Mucosa of stomach (tissue), 1 donor: Measurements from ENCODE around the gene PRDM5.

ENCODE experiments used
- H3K27me3 ChIP-seq: one replicate; pipeline ENCODE4 v1.7.0; 2013; ENCODE audit warnings: mild to moderate bottlenecking, low read length; ENCODE audit not compliant: control insufficient read depth, insufficient read depth
- H3K36me3 ChIP-seq: one replicate; pipeline ENCODE4 v1.7.0; 2013; ENCODE audit warnings: low read length; ENCODE audit not compliant: control insufficient read depth, insufficient read depth
- H3K4me1 ChIP-seq: one replicate; pipeline ENCODE4 v1.7.0; 2013; ENCODE audit warnings: mild to moderate bottlenecking, low read length; ENCODE audit not compliant: control insufficient read depth, insufficient read depth
- H3K4me3 ChIP-seq: one replicate; pipeline ENCODE4 v1.7.0; 2013; ENCODE audit warnings: low read length
- H3K9ac ChIP-seq: one replicate; pipeline ENCODE4 v1.7.0; 2013; ENCODE audit warnings: mild to moderate bottlenecking, low read length, moderate library complexity
- H3K9me3 ChIP-seq: one replicate; pipeline ENCODE4 v1.7.0; 2013; ENCODE audit warnings: mild to moderate bottlenecking, low read length, moderate library complexity; ENCODE audit not compliant: control insufficient read depth
- donor health status: Pancreatic carcinoma.

The PRDM5 gene

DNA sequence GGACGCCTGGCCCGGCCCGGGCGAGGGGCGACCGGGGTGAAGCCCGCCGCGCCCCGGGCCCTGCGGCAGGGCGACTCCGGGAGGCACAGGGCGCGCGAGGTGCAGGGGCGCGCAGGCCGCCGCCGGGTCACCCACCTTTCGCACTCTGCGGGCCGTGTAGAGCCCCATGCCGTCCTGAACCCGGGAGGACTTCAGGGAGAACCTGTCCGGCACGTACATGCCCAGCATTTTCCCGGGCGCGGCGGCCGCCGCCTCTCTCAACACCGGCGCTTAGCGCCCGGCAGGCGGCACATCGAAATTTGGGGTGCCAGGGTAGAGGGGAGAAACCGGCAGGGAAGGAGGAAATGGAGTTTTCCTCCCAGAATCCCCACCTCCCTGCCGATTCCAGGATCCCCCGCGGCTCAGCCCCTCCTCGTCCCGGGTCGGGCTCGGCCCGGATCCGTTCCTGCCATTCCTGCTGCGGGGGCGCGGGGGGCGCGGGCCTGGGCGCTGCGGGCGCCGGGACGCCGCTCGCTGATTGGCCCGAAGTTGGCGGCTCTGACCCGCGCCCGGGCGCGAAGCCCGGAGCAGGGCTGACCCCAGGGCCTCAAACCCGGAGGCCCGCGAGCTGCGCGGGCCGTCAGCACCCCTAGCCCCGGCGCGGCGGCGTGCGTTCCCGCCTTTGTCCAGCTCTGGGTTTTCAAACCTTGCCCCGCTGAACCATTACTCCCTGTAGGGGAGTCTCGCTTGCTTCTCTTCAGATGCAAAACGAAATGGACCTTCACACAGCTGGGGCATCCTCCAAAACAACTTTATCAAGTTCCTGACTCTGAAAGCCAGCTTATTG lies at the start of gene PRDM5:
TSS of gene PRDM5 (minus strand) at position 346 of the 826 bp plus-strand sequence. CDS start at position 228, 118 bp downstream.
- Histone ChIP-seq H3K4me3 (peak within 1 kb of the TSS; percentile 53), H3K9ac (peak within 1 kb of the TSS; percentile 75), H3K27me3 (no peaks in the 10 kb centered on the region), H3K9me3 (no peaks in the 10 kb centered on the region), H3K4me1 (peaks cover 17% of the 10 kb centered on the region), H3K36me3 (no peaks in the 10 kb centered on the region)

DNA sequence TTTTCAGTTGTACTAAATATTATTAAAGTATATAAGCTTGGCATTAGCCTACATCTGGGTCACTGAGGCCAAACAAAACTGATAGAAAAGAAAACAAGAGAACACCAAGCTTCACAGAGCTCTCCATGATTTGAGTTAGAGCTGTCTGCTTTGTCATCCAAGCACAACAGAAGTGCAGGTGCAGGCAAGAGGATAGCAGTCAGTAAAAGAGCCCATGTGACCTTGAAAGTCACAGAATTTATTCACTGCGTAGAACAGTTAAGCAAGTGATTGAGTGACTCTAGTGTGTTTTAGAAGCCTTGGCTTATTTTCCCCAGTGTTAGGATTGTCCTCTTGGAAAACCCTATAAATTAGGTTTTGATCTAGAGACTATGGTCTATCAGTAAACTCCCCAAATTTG lies 49.4 kb upstream of the PRDM5 start:
- no peak overlapping the region for H3K4me3 ChIP-seq
- H3K4me1 ChIP-seq = no peaks in the 10 kb centered on the region
- H3K36me3 ChIP-seq = no peaks in the 10 kb centered on the region
- H3K9me3 ChIP-seq = no peaks in the 10 kb centered on the region
- no peaks in the 10 kb centered on the region for H3K27me3 ChIP-seq
- no peak overlapping the region for H3K9ac ChIP-seq

DNA sequence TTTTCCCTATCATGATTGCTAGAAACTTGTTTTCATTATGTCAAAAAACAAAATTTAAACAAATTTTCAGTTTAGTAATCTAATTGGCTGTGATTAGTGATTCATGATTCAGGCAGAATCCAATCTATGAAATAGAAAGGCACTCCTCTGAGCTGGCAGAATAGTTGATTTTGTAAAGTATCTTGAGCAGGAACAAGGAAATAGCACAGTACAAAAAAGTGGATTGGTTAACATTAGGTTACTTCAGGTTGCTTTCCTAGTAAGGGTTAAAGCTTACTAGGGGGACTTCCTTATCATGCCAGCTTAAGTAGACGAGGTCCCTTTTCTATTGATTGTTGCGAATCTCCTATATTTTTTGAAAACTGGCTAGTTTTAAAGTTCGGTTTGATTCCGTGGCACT lies 43.4 kb upstream of the PRDM5 start:
- H3K9me3 ChIP-seq = no peaks in the 10 kb centered on the region
- H3K9ac ChIP-seq = no peak overlapping the region
- H3K27me3 ChIP-seq = no peaks in the 10 kb centered on the region
- no peak overlapping the region for H3K4me3 ChIP-seq
- no peaks in the 10 kb centered on the region for H3K36me3 ChIP-seq
- H3K4me1 ChIP-seq = no peaks in the 10 kb centered on the region

DNA sequence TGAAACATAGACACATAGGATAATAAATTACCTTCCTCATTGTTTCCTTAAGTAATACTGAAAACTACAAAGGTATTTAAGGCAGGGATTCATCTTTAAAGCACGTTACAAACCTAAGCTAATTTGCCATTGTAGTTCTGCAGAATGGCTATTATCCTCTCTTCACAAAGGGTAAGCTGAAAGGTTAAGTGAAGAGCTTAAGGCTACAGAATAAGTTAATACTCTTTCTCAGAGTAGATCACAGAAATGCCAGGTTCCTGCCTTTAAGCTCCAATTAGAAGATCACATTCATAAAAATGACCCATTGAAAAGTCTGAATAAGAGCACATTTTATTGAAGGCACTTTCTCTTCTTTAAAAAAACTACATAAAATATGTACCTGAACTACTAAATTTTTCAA lies 42.1 kb upstream of the PRDM5 start:
- Histone ChIP-seq H3K9ac (no peak overlapping the region), H3K4me1 (no peaks in the 10 kb centered on the region), H3K4me3 (no peak overlapping the region)

GRCh38 chr4:120963449-120963848 lies 40.9 kb upstream of the PRDM5 start:
- no peak overlapping the region for H3K4me3 ChIP-seq
- no peak overlapping the region for H3K9ac ChIP-seq
- no peaks in the 10 kb centered on the region for H3K27me3 ChIP-seq
- no peaks in the 10 kb centered on the region for H3K36me3 ChIP-seq
- H3K4me1 ChIP-seq = no peaks in the 10 kb centered on the region
- H3K9me3 ChIP-seq = no peaks in the 10 kb centered on the region

More for the DNA sequence above, 42.1 kb upstream of the PRDM5 start:
- no peaks in the 10 kb centered on the region for H3K36me3 ChIP-seq
- no peaks in the 10 kb centered on the region for H3K27me3 ChIP-seq
- no peaks in the 10 kb centered on the region for H3K9me3 ChIP-seq

DNA sequence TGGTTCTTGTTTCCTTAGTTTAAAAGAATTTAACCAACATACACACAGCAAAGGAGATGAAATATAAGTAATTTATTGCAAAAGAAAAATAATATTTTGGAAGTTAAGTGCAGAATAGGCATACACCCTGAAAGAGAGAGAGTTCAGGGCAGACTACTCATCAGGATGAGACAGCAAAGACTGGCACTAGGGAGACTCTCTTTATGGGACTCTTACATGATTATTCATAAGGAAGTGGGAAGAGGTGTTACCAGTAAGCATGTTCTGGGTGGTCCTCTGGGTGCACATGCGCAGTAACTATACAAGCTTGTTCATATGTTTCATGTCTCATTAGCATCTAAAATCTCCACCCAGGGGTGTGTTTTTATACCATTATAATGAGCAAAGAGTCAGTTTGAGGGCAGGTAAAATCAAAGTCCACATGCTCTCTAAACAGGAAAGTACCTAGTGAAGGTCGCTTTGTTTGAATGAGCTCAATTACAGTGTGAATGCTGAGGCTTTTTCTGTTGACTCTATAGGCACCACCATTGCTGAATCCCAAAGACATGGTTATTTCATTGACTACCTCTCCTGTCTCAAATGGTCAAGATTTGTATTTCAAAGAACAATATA lies 38.2 kb upstream of the PRDM5 start:
- Histone ChIP-seq H3K4me1 (no peaks in the 10 kb centered on the region), H3K4me3 (no peak overlapping the region), H3K27me3 (no peaks in the 10 kb centered on the region), H3K9me3 (no peaks in the 10 kb centered on the region), H3K36me3 (no peaks in the 10 kb centered on the region), H3K9ac (no peak overlapping the region)

GRCh38 chr4:120948382-120948781 lies 25.9 kb upstream of the PRDM5 start:
- Histone ChIP-seq H3K27me3 (no peaks in the 10 kb centered on the region), H3K4me3 (no peak overlapping the region), H3K9ac (no peak overlapping the region), H3K9me3 (no peaks in the 10 kb centered on the region), H3K4me1 (no peaks in the 10 kb centered on the region), H3K36me3 (no peaks in the 10 kb centered on the region)

DNA sequence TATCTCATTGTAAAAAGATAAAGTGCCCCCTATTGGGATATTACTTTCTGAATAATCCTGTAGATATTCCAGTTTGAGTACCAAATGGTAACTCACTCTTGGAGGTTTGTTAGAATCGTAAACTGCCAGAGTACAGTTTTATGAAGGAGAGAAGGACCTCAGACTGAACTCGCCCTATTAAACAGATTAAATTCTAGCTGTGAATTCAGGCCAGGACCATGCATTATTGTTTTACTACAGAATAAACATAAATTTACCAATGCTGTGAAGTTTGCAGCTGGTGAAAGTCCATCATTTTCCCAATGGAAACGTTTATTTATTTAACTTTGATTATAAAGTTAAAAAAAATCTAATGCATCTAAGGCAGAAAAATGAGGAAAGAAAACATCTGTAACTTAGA lies 20.2 kb upstream of the PRDM5 start:
- H3K4me3 ChIP-seq = no peak overlapping the region
- H3K4me1 ChIP-seq = no peaks in the 10 kb centered on the region
- no peaks in the 10 kb centered on the region for H3K36me3 ChIP-seq
- H3K9ac ChIP-seq = no peak overlapping the region
- no peaks in the 10 kb centered on the region for H3K9me3 ChIP-seq
- no peaks in the 10 kb centered on the region for H3K27me3 ChIP-seq

- Histone ChIP-seq H3K4me1 (no peaks in the 10 kb centered on the region), H3K27me3 (no peaks in the 10 kb centered on the region), H3K4me3 (no peak overlapping the region), H3K9me3 (no peaks in the 10 kb centered on the region), H3K9ac (no peak overlapping the region), H3K36me3 (no peaks in the 10 kb centered on the region)
Measured at GRCh38 chr4:120940547-120940946, 18.0 kb upstream of the PRDM5 start.

- no peaks in the 10 kb centered on the region for H3K9me3 ChIP-seq
- H3K4me3 ChIP-seq = no peak overlapping the region
- no peaks in the 10 kb centered on the region for H3K36me3 ChIP-seq
- no peaks in the 10 kb centered on the region for H3K27me3 ChIP-seq
- H3K9ac ChIP-seq = no peak overlapping the region
- no peaks in the 10 kb centered on the region for H3K4me1 ChIP-seq
Measured at GRCh38 chr4:120939693-120940092, 17.2 kb upstream of the PRDM5 start.

- Histone ChIP-seq H3K4me3 (no peak overlapping the region), H3K9me3 (no peaks in the 10 kb centered on the region), H3K27me3 (no peaks in the 10 kb centered on the region)
Measured at GRCh38 chr4:120929847-120930246, 7.3 kb upstream of the PRDM5 start.

DNA sequence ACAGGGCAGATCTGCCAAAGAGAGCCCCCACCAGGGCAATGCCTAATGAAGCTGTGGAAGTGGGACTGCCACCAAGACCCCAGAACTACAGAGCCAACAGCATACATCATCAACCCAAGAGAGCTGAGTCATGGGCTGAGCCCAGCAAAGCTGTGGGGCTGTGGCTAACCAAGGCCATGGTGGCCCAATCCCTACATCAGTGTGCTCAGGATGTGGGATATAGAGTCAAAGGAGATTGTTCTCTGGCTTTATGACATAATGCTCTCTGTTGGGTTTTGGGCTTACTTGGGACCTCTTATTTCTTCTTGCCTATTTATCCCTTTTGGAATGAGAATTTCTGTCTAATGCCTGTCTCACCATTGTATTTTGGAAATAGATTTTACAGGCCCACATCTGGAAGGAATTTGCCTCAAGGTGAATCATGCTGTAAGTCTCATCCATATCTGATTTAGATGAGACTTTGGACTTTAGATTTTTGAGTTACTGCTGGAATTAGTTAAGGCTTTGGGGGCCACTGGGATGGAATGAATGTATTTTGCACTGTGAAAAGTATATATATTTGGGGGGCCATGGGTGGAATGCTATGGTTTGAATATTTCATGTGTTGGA lies 5.4 kb upstream of the PRDM5 start:
- Histone ChIP-seq H3K36me3 (no peaks in the 10 kb centered on the region), H3K9me3 (no peaks in the 10 kb centered on the region), H3K27me3 (no peaks in the 10 kb centered on the region), H3K9ac (no peak overlapping the region), H3K4me3 (no peak overlapping the region), H3K4me1 (no peaks in the 10 kb centered on the region)

More at GRCh38 chr4:120929847-120930246, 7.3 kb upstream of the PRDM5 start:
- Histone ChIP-seq H3K36me3 (no peaks in the 10 kb centered on the region), H3K4me1 (no peaks in the 10 kb centered on the region), H3K9ac (no peak overlapping the region)
